Measurements from ENCODE around the gene C11orf24. TPM values are rescaled to one million over a fixed set of nuclear protein-coding genes. Genes with fewer than 3 reads are reported as not detected.

The C11orf24 gene
- total RNA-seq, 1 donor from 2014 or later, result 9.7 TPM

GRCh38 chr11:68312117-68312779 is 40.5 kb upstream of the C11orf24 start, which contains the start of gene LRP5:
Gene LRP5 (plus strand): TSS chr11:68312591. CDS start chr11:68312715, 124 bp downstream.
- peak; percentile 73 for DNase-seq (ENCODE audit: low spot score)
- H2AFZ ChIP-seq (replicated peaks), result peak within 1 kb of the TSS; percentile 11
- no peaks in the 10 kb centered on the region for H3K36me3 Mint-ChIP-seq

GRCh38 chr11:68311160-68312116 is 39.7 kb upstream of the C11orf24 start:
- peaks cover 22% of the 10 kb centered on the region for H4K20me1 ChIP-seq (ENCODE audit: low read depth)
- H3K27ac ChIP-seq, result no peak overlapping the region
- H3K4me3 ChIP-seq, result peak overlapping the region; percentile 43
- H3K4me1 Mint-ChIP-seq, result peaks cover 32% of the 10 kb centered on the region
- H3F3A ChIP-seq (ENCODE audit: low read depth), result peaks cover 29% of the 10 kb centered on the region
- H3K79me2 ChIP-seq (ENCODE audit: low read depth), result peaks cover 34% of the 10 kb centered on the region
- H3K4me2 ChIP-seq, result peak overlapping the region; percentile 82
- H3K4me3 Mint-ChIP-seq, result peak overlapping the region; percentile 86
- H3K36me3 ChIP-seq, result no peaks in the 10 kb centered on the region
- TF ChIP-seq CTCF (IDR thresholded peaks at IDR 0.05) (no peak), EZH2 (IDR thresholded peaks at IDR 0.05) (no peak), EZH2phosphoT487 (IDR thresholded peaks at IDR 0.05) (no peak)
- peak overlapping the region; percentile 53 for H3K27ac Mint-ChIP-seq
- no peak overlapping the region for H2AFZ ChIP-seq (replicated peaks)
- peaks cover 24% of the 10 kb centered on the region for H3K27me3 ChIP-seq
- H3K9me3 ChIP-seq (ENCODE audit: low read depth), result no peaks in the 10 kb centered on the region
- peaks cover 14% of the 10 kb centered on the region for H3K4me1 ChIP-seq
- H3K27me3 Mint-ChIP-seq (ENCODE audit: insufficient read depth, low read depth), result peaks cover 7% of the 10 kb centered on the region
- no peaks in the 10 kb centered on the region for H3K9me3 Mint-ChIP-seq
- no peak overlapping the region for H3K9ac ChIP-seq
- no peaks in the 10 kb centered on the region for H3K36me3 Mint-ChIP-seq
- DNase-seq (ENCODE audit: low spot score), result no peak

More at GRCh38 chr11:68312117-68312779, 40.5 kb upstream of the C11orf24 start, which contains the start of gene LRP5:
- H3K9ac ChIP-seq, result no peak within 1 kb of the TSS
- Mint-ChIP-seq H3K9me3 (no peaks in the 10 kb centered on the region), H3K27me3 (ENCODE audit: insufficient read depth, low read depth) (peaks cover 7% of the 10 kb centered on the region), H3K4me1 (peaks cover 32% of the 10 kb centered on the region), H3K4me3 (peak within 1 kb of the TSS; percentile 95), H3K27ac (peak within 1 kb of the TSS; percentile 93)
- H3K79me2 ChIP-seq (ENCODE audit: low read depth), result peaks cover 42% of the 10 kb centered on the region
- H3K27ac ChIP-seq, result no peak within 1 kb of the TSS
- peaks cover 14% of the 10 kb centered on the region for H3K4me1 ChIP-seq
- H3K27me3 ChIP-seq, result peaks cover 24% of the 10 kb centered on the region
- H4K20me1 ChIP-seq (ENCODE audit: low read depth), result peaks cover 25% of the 10 kb centered on the region
- TF ChIP-seq EZH2phosphoT487 (IDR thresholded peaks at IDR 0.05), result no peak
- TF ChIP-seq CTCF (IDR thresholded peaks at IDR 0.05), result no peak
- TF ChIP-seq EZH2 (IDR thresholded peaks at IDR 0.05), result no peak
- H3F3A ChIP-seq (ENCODE audit: low read depth), result peaks cover 29% of the 10 kb centered on the region
- peak within 1 kb of the TSS; percentile 100 for H3K4me2 ChIP-seq
- H3K9me3 ChIP-seq (ENCODE audit: low read depth), result no peaks in the 10 kb centered on the region
- H3K36me3 ChIP-seq, result no peaks in the 10 kb centered on the region
- H3K4me3 ChIP-seq, result peak within 1 kb of the TSS; percentile 91

- peaks cover 5% of the 10 kb centered on the region for H3K9me3 Mint-ChIP-seq
- no peak overlapping the region for H3K9ac ChIP-seq
- H3K36me3 Mint-ChIP-seq, result no peaks in the 10 kb centered on the region
- peaks cover 5% of the 10 kb centered on the region for H4K20me1 ChIP-seq (ENCODE audit: low read depth)
- DNase-seq (ENCODE audit: low spot score), result no peak
- H3K27me3 ChIP-seq, result peaks cover 24% of the 10 kb centered on the region
- no peak for TF ChIP-seq EZH2phosphoT487 (IDR thresholded peaks at IDR 0.05)
- no peak for TF ChIP-seq EZH2 (IDR thresholded peaks at IDR 0.05)
- peaks cover 16% of the 10 kb centered on the region for H3K79me2 ChIP-seq (ENCODE audit: low read depth)
- H3K4me3 Mint-ChIP-seq, result peak overlapping the region; percentile 66
- H3K27ac ChIP-seq, result no peak overlapping the region
- H3F3A ChIP-seq (ENCODE audit: low read depth), result peaks cover 22% of the 10 kb centered on the region
- no peak overlapping the region for H2AFZ ChIP-seq (replicated peaks)
- no peaks in the 10 kb centered on the region for H3K9me3 ChIP-seq (ENCODE audit: low read depth)
- H3K27ac Mint-ChIP-seq, result peak overlapping the region; percentile 87
- H3K4me3 ChIP-seq, result no peak overlapping the region
- H3K36me3 ChIP-seq, result no peaks in the 10 kb centered on the region
- H3K4me2 ChIP-seq, result no peak overlapping the region
- H3K27me3 Mint-ChIP-seq (ENCODE audit: insufficient read depth, low read depth), result peaks cover 7% of the 10 kb centered on the region
- H3K4me1 Mint-ChIP-seq, result peaks cover 25% of the 10 kb centered on the region
- peaks cover 13% of the 10 kb centered on the region for H3K4me1 ChIP-seq
Measured at GRCh38 chr11:68309621-68310185, 37.9 kb upstream of the C11orf24 start.

Data from neural progenitor cell (in vitro differentiated cells).